Adrenal gland (tissue), 5 donors: ENCODE measurements around the gene CAGE1.

ENCODE experiments used
- POLR2A ChIP-seq, 2 donors: fragments of 450-650 bp; IDR thresholded peaks; one replicate each; pipeline ENCODE4 v1.6.1; 2017; ENCODE audit warnings: antibody characterized with exemption in 2 of 2, mild to moderate bottlenecking in 2 of 2, moderate library complexity in 1 of 2
- TF ChIP-seq, protein P1 (sequence below), 6 experiments: fragments of 450-650 bp in 4 of 6; fragments of 200-600 bp in 2 of 6; sonication (generic) in 1 of 6; IDR thresholded peaks; 1 replicate in 5 of 6; 2 replicates in 1 of 6; pipeline versions ENCODE4 v1.5.1 to v1.8.0; 2016 to 2021; ENCODE audit warnings: antibody characterized with exemption in 6 of 6, mild to moderate bottlenecking in 2 of 6, moderate library complexity in 1 of 6
- donor health status: DM: no; HTN: no; CAD: no.

DNA sequence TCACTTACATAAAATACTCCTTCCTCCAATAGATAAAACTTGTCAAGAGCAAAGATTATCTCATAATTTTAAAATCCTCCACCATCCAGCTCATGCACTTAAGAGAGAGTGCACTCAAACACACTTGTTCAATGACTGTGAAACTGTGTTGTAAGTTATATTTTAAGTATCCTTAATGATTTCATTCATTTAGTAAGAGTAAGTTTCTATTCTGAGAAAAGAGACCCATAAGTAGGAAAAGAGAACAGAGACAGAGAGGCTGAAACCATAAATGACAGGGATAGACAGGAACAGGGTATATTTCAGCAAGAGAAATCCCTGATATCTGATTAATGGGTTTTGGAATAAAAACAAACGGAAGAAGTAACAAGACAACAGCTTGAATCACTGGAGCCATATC is 84.7 kb downstream of the CAGE1 start:
- TF ChIP-seq, protein P1, sequence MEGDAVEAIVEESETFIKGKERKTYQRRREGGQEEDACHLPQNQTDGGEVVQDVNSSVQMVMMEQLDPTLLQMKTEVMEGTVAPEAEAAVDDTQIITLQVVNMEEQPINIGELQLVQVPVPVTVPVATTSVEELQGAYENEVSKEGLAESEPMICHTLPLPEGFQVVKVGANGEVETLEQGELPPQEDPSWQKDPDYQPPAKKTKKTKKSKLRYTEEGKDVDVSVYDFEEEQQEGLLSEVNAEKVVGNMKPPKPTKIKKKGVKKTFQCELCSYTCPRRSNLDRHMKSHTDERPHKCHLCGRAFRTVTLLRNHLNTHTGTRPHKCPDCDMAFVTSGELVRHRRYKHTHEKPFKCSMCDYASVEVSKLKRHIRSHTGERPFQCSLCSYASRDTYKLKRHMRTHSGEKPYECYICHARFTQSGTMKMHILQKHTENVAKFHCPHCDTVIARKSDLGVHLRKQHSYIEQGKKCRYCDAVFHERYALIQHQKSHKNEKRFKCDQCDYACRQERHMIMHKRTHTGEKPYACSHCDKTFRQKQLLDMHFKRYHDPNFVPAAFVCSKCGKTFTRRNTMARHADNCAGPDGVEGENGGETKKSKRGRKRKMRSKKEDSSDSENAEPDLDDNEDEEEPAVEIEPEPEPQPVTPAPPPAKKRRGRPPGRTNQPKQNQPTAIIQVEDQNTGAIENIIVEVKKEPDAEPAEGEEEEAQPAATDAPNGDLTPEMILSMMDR (IDR thresholded peaks at IDR 0.05): no peak
- TF ChIP-seq POLR2A (IDR thresholded peaks at IDR 0.05): no peak
